DMS 273 (cell line): ENCODE data around the gene ANKRD63.

Experiments
- DNase-seq: peaks from one replicate; lab custom pipeline; 2025; ENCODE audit not compliant: unreplicated experiment; lab: John Stamatoyannopoulos, UW

Gene ANKRD63

GRCh38 chr15:40295877-40296560 lies 13.2 kb upstream of the ANKRD63 start:
- no peak for DNase-seq

GRCh38 chr15:40295297-40295696 lies 12.4 kb upstream of the ANKRD63 start:
- DNase-seq, result no peak

GRCh38 chr15:40293905-40294895 lies 11.3 kb upstream of the ANKRD63 start:
- no peak for DNase-seq

GRCh38 chr15:40293006-40293405 lies 10.1 kb upstream of the ANKRD63 start:
- no peak for DNase-seq

- DNase-seq, result no peak
Measured at GRCh38 chr15:40292246-40292645, 9.4 kb upstream of the ANKRD63 start.

GRCh38 chr15:40290918-40291574 lies 8.2 kb upstream of the ANKRD63 start:
- DNase-seq, result peak; percentile 79

- no peak for DNase-seq
Measured at GRCh38 chr15:40290545-40290917, 7.7 kb upstream of the ANKRD63 start.

GRCh38 chr15:40289140-40289775 lies 6.4 kb upstream of the ANKRD63 start:
- peak; percentile 56 for DNase-seq

- no peak for DNase-seq
Measured at GRCh38 chr15:40287968-40288367, 5.1 kb upstream of the ANKRD63 start.

GRCh38 chr15:40287505-40287904 lies 4.6 kb upstream of the ANKRD63 start:
- DNase-seq, result no peak

- no peak for DNase-seq
Measured at GRCh38 chr15:40286794-40287193, 3.9 kb upstream of the ANKRD63 start.

- peak; percentile 29 for DNase-seq
Measured at GRCh38 chr15:40286061-40286532, 3.2 kb upstream of the ANKRD63 start.

- no peak for DNase-seq
Measured at GRCh38 chr15:40285554-40286011, 2.7 kb upstream of the ANKRD63 start.

GRCh38 chr15:40285151-40285550 lies 2.3 kb upstream of the ANKRD63 start:
- no peak for DNase-seq

GRCh38 chr15:40283615-40284300 lies 894 bp upstream of the ANKRD63 start:
- DNase-seq, result no peak

GRCh38 chr15:40282147-40282868 lies 556 bp downstream of the ANKRD63 start:
- peak; percentile 76 for DNase-seq

GRCh38 chr15:40281801-40282146 lies 1.1 kb downstream of the ANKRD63 start:
- no peak for DNase-seq

GRCh38 chr15:40281057-40281800 lies 1.6 kb downstream of the ANKRD63 start:
- no peak for DNase-seq
